IMR-90 (cell line): Measurements from ENCODE around the gene ADAMTS6. TPM values are rescaled to one million over a fixed set of nuclear protein-coding genes. Genes with fewer than 3 reads are reported as not detected.

Experiments used
- ATAC-seq: fragments of 200-7000 bp; cut with Tn5 transposase; 2 replicates; pipeline ENCODE4 v1.9.1; 2020; ENCODE audit warnings: low read depth, mild to moderate bottlenecking, moderate library complexity
- BruUV-seq: library from RNA; stranded (reverse); fragments of 400-500 nt; replicated peaks from 2 replicates; lab custom pipeline; 2021; lab: Mats Ljungman, UMichigan
- CTCF ChIA-PET: fragments of 300-600 bp; formaldehyde crosslinking; extraction: SDS; loops from one replicate; lab custom pipeline; 2021; ENCODE audit warnings: antibody characterized with exemption; lab: Yijun Ruan, JAX
- POLR2A ChIA-PET: fragments of 300-600 bp; sonication (Branson Sonifier 250); formaldehyde crosslinking; loops from one replicate; lab custom pipeline; 2022; ENCODE audit warnings: antibody characterized with exemption; ENCODE audit not compliant: unreplicated experiment; lab: Charles Lee
- DNase-seq: peaks from one replicate; pipeline ENCODE4 v3.0.0; 2013
- H2AFZ ChIP-seq: replicated peaks from 2 replicates; pipeline ENCODE3; 2013; ENCODE audit warnings: low read length, mild to moderate bottlenecking; ENCODE audit not compliant: poor library complexity
- H2AK5ac ChIP-seq: 2 replicates; pipeline ENCODE4 v1.6.1; 2013; ENCODE audit warnings: low read depth, low read length, inconsistent platforms
- H2AK9ac ChIP-seq: replicated peaks from 2 replicates; pipeline ENCODE3; 2013; ENCODE audit warnings: mild to moderate bottlenecking, low read depth, low read length, moderate library complexity; ENCODE audit not compliant: poor library complexity
- H2BK120ac ChIP-seq: 2 replicates; pipeline ENCODE4 v1.6.1; 2013; ENCODE audit warnings: low read depth, low read length, inconsistent platforms
- H2BK15ac ChIP-seq: 3 replicates; pipeline ENCODE4 v1.6.1; 2013; ENCODE audit warnings: low read depth, low read length, inconsistent platforms
- H2BK20ac ChIP-seq: 2 replicates; pipeline ENCODE4 v1.6.1; 2013; ENCODE audit warnings: low read depth, mild to moderate bottlenecking, inconsistent platforms, low read length, moderate library complexity
- H2BK5ac ChIP-seq: 2 replicates; pipeline ENCODE4 v1.6.1; 2013; ENCODE audit warnings: mild to moderate bottlenecking, low read depth, low read length, inconsistent platforms; ENCODE audit not compliant: poor library complexity, severe bottlenecking
- H3K14ac ChIP-seq: replicated peaks from 2 replicates; pipeline ENCODE4 v1.6.1; 2013; ENCODE audit warnings: low read depth, low read length, inconsistent platforms
- H3K18ac ChIP-seq: 2 replicates; pipeline ENCODE4 v1.6.1; 2013; ENCODE audit warnings: low read depth, low read length, control low read depth
- H3K23ac ChIP-seq: 2 replicates; pipeline ENCODE4 v1.6.1; 2013; ENCODE audit warnings: low read depth, low read length, inconsistent platforms
- H3K27ac ChIP-seq: 2 replicates; pipeline ENCODE4 v1.5.1; 2013; ENCODE audit warnings: mild to moderate bottlenecking, control low read depth, low read length; ENCODE audit not compliant: insufficient read depth
- H3K27me3 ChIP-seq: 2 replicates; pipeline ENCODE4 v1.6.1; 2013; ENCODE audit warnings: low read length; ENCODE audit not compliant: control insufficient read depth, insufficient read depth
- H3K36me3 ChIP-seq: 2 replicates; pipeline ENCODE4 v1.6.1; 2013; ENCODE audit warnings: low read length, mixed read lengths; ENCODE audit not compliant: control insufficient read depth, insufficient read depth
- H3K4ac ChIP-seq: 2 replicates; pipeline ENCODE4 v1.6.1; 2013; ENCODE audit warnings: low read depth, low read length, inconsistent platforms
- H3K4me1 ChIP-seq: 2 replicates; pipeline ENCODE4 v1.6.1; 2013; ENCODE audit warnings: low read length, mixed read lengths; ENCODE audit not compliant: control insufficient read depth, insufficient read depth
- H3K4me2 ChIP-seq: 2 replicates; pipeline ENCODE4 v1.6.1; 2013; ENCODE audit warnings: low read depth, mild to moderate bottlenecking, control low read depth, low read length, moderate library complexity
- H3K4me3 ChIP-seq: 2 replicates; pipeline ENCODE4 v1.5.1; 2013; ENCODE audit warnings: low read depth, mild to moderate bottlenecking, control low read depth, low read length, moderate library complexity; ENCODE audit not compliant: insufficient read depth
- H3K56ac ChIP-seq: 2 replicates; pipeline ENCODE4 v1.6.1; 2013; ENCODE audit warnings: low read length, inconsistent platforms; ENCODE audit not compliant: insufficient read depth; ENCODE audit errors: extremely low read depth
- H3K79me1 ChIP-seq, 2 experiments: 2 replicates each; pipeline ENCODE4 v1.6.1; 2013; ENCODE audit warnings: low read length in 2 of 2, inconsistent platforms in 1 of 2, low read depth in 1 of 2
- H3K9ac ChIP-seq: 2 replicates; pipeline ENCODE4 v1.6.1; 2013; ENCODE audit warnings: low read depth, low read length, control low read depth
- H3K9me1 ChIP-seq: 2 replicates; pipeline ENCODE4 v1.6.1; 2013; ENCODE audit warnings: low read length, inconsistent platforms; ENCODE audit not compliant: insufficient read depth
- H3K9me3 ChIP-seq: 2 replicates; pipeline ENCODE4 v1.6.1; 2013; ENCODE audit warnings: low read length; ENCODE audit not compliant: control insufficient read depth, insufficient read depth
- H4K20me1 ChIP-seq: 2 replicates; pipeline ENCODE4 v1.6.1; 2013; ENCODE audit warnings: low read length, inconsistent platforms; ENCODE audit not compliant: insufficient read depth
- H4K5ac ChIP-seq: 2 replicates; pipeline ENCODE4 v1.6.1; 2013; ENCODE audit warnings: mild to moderate bottlenecking, low read depth, low read length, control low read depth
- H4K8ac ChIP-seq, 2 experiments: 2 replicates each; pipeline ENCODE4 v1.6.1; 2013; ENCODE audit warnings: low read depth in 2 of 2, low read length in 2 of 2, control low read depth in 1 of 2, inconsistent platforms in 1 of 2
- H4K91ac ChIP-seq: 2 replicates; pipeline ENCODE4 v1.6.1; 2013; ENCODE audit warnings: low read depth, low read length, inconsistent platforms; ENCODE audit not compliant: insufficient read depth
- BHLHE40 ChIP-seq: fragments of 150-350 bp; IDR thresholded peaks from 2 replicates; pipeline ENCODE4 v1.6.1; 2016; ENCODE audit warnings: mild to moderate bottlenecking, low read depth, low read length
- CEBPB ChIP-seq: IDR thresholded peaks from 2 replicates; pipeline ENCODE4 v1.6.1; 2012; ENCODE audit warnings: low read depth, low read length, improper control_type of control experiment
- CHD1 ChIP-seq: IDR thresholded peaks from 2 replicates; pipeline ENCODE4 v1.6.1; 2012; ENCODE audit warnings: low read depth, low read length, improper control_type of control experiment
- CTCF ChIP-seq: conservative IDR thresholded peaks from 2 replicates; pipeline ENCODE4 v1.5.1; 2012; ENCODE audit warnings: mild to moderate bottlenecking, low read depth, low read length, improper control_type of control experiment
- ELK1 ChIP-seq: fragments of 150-350 bp; IDR thresholded peaks from 2 replicates; pipeline ENCODE4 v1.6.1; 2016; ENCODE audit warnings: low read depth, mild to moderate bottlenecking, low read length, moderate library complexity, borderline replicate concordance
- FOS ChIP-seq: fragments of 150-350 bp; IDR thresholded peaks from 2 replicates; pipeline ENCODE4 v1.6.1; 2016; ENCODE audit warnings: low read depth, low read length
- MAFK ChIP-seq: IDR thresholded peaks from 2 replicates; pipeline ENCODE4 v1.6.1; 2012; ENCODE audit warnings: low read depth, low read length, improper control_type of control experiment
- MAZ ChIP-seq: IDR thresholded peaks from 2 replicates; pipeline ENCODE4 v1.6.1; 2012; ENCODE audit warnings: low read depth, mild to moderate bottlenecking, low read length, improper control_type of control experiment, moderate library complexity, borderline replicate concordance
- MXI1 ChIP-seq: IDR thresholded peaks from 2 replicates; pipeline ENCODE4 v1.6.1; 2012; ENCODE audit warnings: low read depth, mild to moderate bottlenecking, low read length, moderate library complexity, borderline replicate concordance
- NFE2L2 ChIP-seq: fragments of 150-350 bp; IDR thresholded peaks from 2 replicates; pipeline ENCODE4 v1.6.1; 2016; ENCODE audit warnings: low read depth, mild to moderate bottlenecking, low read length
- POLR2A ChIP-seq: IDR thresholded peaks from 2 replicates; pipeline ENCODE4 v1.6.1; 2012; ENCODE audit warnings: mild to moderate bottlenecking, low read depth, low read length
- RAD21 ChIP-seq: IDR thresholded peaks from 2 replicates; pipeline ENCODE4 v1.6.1; 2012; ENCODE audit warnings: low read length, improper control_type of control experiment
- RCOR1 ChIP-seq: IDR thresholded peaks from 2 replicates; pipeline ENCODE4 v1.6.1; 2012; ENCODE audit warnings: mild to moderate bottlenecking, low read length, improper control_type of control experiment; ENCODE audit not compliant: insufficient replicate concordance
- RFX5 ChIP-seq: IDR thresholded peaks from 2 replicates; pipeline ENCODE4 v1.8.0; 2012; ENCODE audit warnings: low read depth, mild to moderate bottlenecking, low read length, moderate library complexity
- SMC3 ChIP-seq: fragments of 150-350 bp; IDR thresholded peaks from 2 replicates; pipeline ENCODE4 v1.6.1; 2016; ENCODE audit warnings: low read depth, mild to moderate bottlenecking, antibody characterized with exemption, low read length, moderate library complexity
- USF2 ChIP-seq: fragments of 150-350 bp; IDR thresholded peaks from 2 replicates; pipeline ENCODE4 v1.6.1; 2017; ENCODE audit warnings: mild to moderate bottlenecking, antibody characterized with exemption, low read length, low read depth
- WGBS, 2 experiments: methylation state at CpG; one replicate each; pipeline versions ENCODE4 v1.1.5 to v1.1.7; 2013; ENCODE audit warnings: missing lambda C conversion rate in 2 of 2; ENCODE audit not compliant: insufficient read length in 1 of 2; ENCODE audit errors: extremely low coverage in 2 of 2; 5-methylcytosine and 5-hydroxymethylcytosine counted together
- dilution Hi-C: fragments of 300-500 bp; cut with HindIII; formaldehyde crosslinking; loops from one replicate; pipeline ENCODE4 v1.14.3; 2018; ENCODE audit warnings: low sequenced_read_pairs; ENCODE audit not compliant: unreplicated experiment
- in situ Hi-C: fragments of 300-500 bp; cut with MboI; formaldehyde crosslinking; loops from 3 replicates; pipeline ENCODE4 v1.14.3; 2019; ENCODE audit warnings: low sequenced_read_pairs, inconsistent platforms, mixed read lengths
- intact Hi-C: fragments of 100-400 bp; cut with micrococcal nuclease; formaldehyde crosslinking; loops from 2 replicates; pipeline ENCODE4 v1.10.0; 2022
- polyA plus RNA-seq, 3 experiments: library from polyadenylated mRNA; depleted of rRNA; stranded (reverse); fragments of >200 nt; gene quantifications; 2 replicates each; pipeline ENCODE4 v1.2.3, GENCODE V29; 2012; ENCODE audit warnings: low replicate concordance in 1 of 3
- total RNA-seq: library from RNA; depleted of rRNA; stranded (reverse); fragments of >200 nt; gene quantifications from 2 replicates; pipeline ENCODE4 v1.2.3, GENCODE V29; 2012

The ADAMTS6 gene
- total and polyA plus RNA-seq, 2 of the 4 experiments (the other 2 are of a cell fraction): 23.9 to 173 TPM

DNA sequence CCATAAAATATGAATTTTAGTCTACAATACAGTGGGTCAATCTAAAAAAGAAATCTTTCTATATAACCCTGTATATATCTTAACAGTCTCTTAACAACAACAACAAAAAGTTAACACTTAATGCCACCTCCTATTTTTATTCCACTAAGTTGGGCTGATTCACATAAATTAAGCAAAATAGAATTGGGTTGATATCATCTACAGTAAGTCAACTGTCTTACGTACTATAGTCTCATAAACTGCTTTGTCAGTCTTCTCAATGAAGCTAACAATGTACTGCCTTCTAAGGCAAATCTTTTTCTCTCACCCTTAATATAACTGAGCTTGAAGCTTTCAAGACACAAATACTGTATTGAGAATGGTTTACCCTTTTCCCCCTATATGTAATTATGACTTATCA is 185.7 kb downstream of the ADAMTS6 start:
- Histone ChIP-seq H3K4me2 (no peak overlapping the region), H2BK20ac (no peak overlapping the region), H3K36me3 (peaks cover 2% of the 10 kb centered on the region; the same call in 1 of the 2 replicates), H3K9ac (no peak overlapping the region), H2AFZ (no peak overlapping the region), H3K23ac (no peak overlapping the region), H3K14ac (no peak overlapping the region), H4K91ac (no peak overlapping the region), H3K9me3 (no peaks in the 10 kb centered on the region), H3K27ac (no peak overlapping the region), H4K8ac (no peak overlapping the region), H3K4me1 (no peaks in the 10 kb centered on the region; the same call in 1 of the 2 replicates), H2AK5ac (no peak overlapping the region), H3K27me3 (no peaks in the 10 kb centered on the region), H3K4me3 (no peak overlapping the region), H2AK9ac (no peak overlapping the region), H3K4ac (no peak overlapping the region), H2BK120ac (no peak overlapping the region), H3K9me1 (peaks cover 4% of the 10 kb centered on the region; the same call in 1 of the 2 replicates), H3K56ac (no peak overlapping the region), H3K79me1 (peaks cover 5 to 12% of the 10 kb centered on the region in 2 experiments; a peak in 2 of 4 replicates), H3K18ac (no peak overlapping the region), H4K5ac (no peak overlapping the region), H2BK5ac (no peak overlapping the region), H2BK15ac (no peak overlapping the region), H4K20me1 (no peaks in the 10 kb centered on the region)
- CTCF ChIA-PET: no interaction called here
- POLR2A ChIA-PET: no interaction called here
- in situ Hi-C loops (no loop called here), intact Hi-C loops (no loop called here), dilution Hi-C loops (no loop called here)
- DNase-seq (no peak), ATAC-seq (no peak)
- TF ChIP-seq USF2: no peak
- no peak for TF ChIP-seq RCOR1
- no peak for TF ChIP-seq MXI1
- TF ChIP-seq CTCF: no peak
- TF ChIP-seq FOS: no peak
- no peak for TF ChIP-seq RAD21
- TF ChIP-seq CHD1: no peak
- no peak for TF ChIP-seq RFX5
- no peak for TF ChIP-seq NFE2L2
- no peak for TF ChIP-seq MAZ
- no peak for TF ChIP-seq POLR2A
- no peak for TF ChIP-seq MAFK
- TF ChIP-seq CEBPB: no peak
- TF ChIP-seq SMC3: no peak
- TF ChIP-seq BHLHE40: no peak
- TF ChIP-seq ELK1: no peak
- no TSS peak for BruUV-seq
- WGBS, 2 experiments: no CpG with 5 or more reads among the region's 1 CpG
